Osteocyte (in vitro differentiated cells): ENCODE results near the gene STXBP4. TPM values are rescaled to one million over a fixed set of nuclear protein-coding genes. Genes with fewer than 3 reads are reported as not detected.

ENCODE experiments used
- DNase-seq: peaks from one replicate; pipeline ENCODE4 v3.0.0; 2021; ENCODE audit warnings: mixed read lengths; ENCODE audit not compliant: unreplicated experiment; ENCODE audit errors: extremely low spot score
- H3K27ac Mint-ChIP-seq: one replicate; pipeline ENCODE4 v1.8.0; 2021; ENCODE audit warnings: mild to moderate bottlenecking, mixed read lengths; ENCODE audit not compliant: unreplicated experiment
- H3K27me3 Mint-ChIP-seq: one replicate; pipeline ENCODE4 v1.8.0; 2021; ENCODE audit warnings: mixed read lengths; ENCODE audit not compliant: unreplicated experiment
- H3K36me3 Mint-ChIP-seq: one replicate; pipeline ENCODE4 v1.8.0; 2021; ENCODE audit warnings: mixed read lengths; ENCODE audit not compliant: unreplicated experiment
- H3K4me1 Mint-ChIP-seq: one replicate; pipeline ENCODE4 v1.8.0; 2021; ENCODE audit warnings: mixed read lengths; ENCODE audit not compliant: unreplicated experiment
- H3K4me3 Mint-ChIP-seq: one replicate; pipeline ENCODE4 v1.8.0; 2021; ENCODE audit warnings: mild to moderate bottlenecking, moderate library complexity, mixed read lengths; ENCODE audit not compliant: unreplicated experiment
- H3K9me3 Mint-ChIP-seq: one replicate; pipeline ENCODE4 v1.8.0; 2021; ENCODE audit warnings: mixed read lengths; ENCODE audit not compliant: unreplicated experiment
- CTCF ChIP-seq: fragments of 200-600 bp; sonication (generic); IDR thresholded peaks from 2 replicates; pipeline ENCODE4 v1.5.0; 2021; ENCODE audit warnings: antibody characterized with exemption, mild to moderate bottlenecking, moderate library complexity
- total RNA-seq: library from RNA; stranded (reverse); gene quantifications from 2 replicates; pipeline ENCODE4 v1.2.1, GENCODE V29; 2021

The STXBP4 gene
- total RNA-seq, 1 donor from 2014 or later: 20.8 TPM

DNA sequence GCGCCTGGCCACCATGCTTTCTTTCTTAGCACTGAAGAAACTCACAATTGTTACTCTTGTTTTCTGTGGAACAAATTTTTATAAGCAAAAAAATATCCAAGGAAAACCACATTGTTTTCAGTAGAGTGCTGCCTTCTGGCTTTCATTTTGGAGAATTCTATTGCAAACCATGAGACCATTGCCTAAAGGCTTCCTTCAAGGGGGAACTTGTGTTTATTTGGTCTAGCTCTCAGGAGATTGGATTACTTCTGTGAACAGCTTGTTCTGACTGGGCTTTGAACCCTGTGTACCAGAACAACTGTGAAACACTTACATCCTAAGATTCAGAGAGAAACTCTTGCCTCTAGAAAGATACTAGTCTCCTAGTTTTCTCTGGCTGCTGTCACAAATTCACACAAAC lies 35.9 kb upstream of the STXBP4 start:
- H3K27me3 Mint-ChIP-seq: no peaks in the 10 kb centered on the region
- TF ChIP-seq CTCF: no peak
- peak overlapping the region; percentile 88 for H3K27ac Mint-ChIP-seq
- peaks cover 47% of the 10 kb centered on the region for H3K36me3 Mint-ChIP-seq
- H3K4me1 Mint-ChIP-seq: peaks cover 24% of the 10 kb centered on the region
- no peak for DNase-seq
- no peaks in the 10 kb centered on the region for H3K9me3 Mint-ChIP-seq
- no peak overlapping the region for H3K4me3 Mint-ChIP-seq

GRCh38 chr17:54933921-54934320 lies 34.6 kb upstream of the STXBP4 start:
- H3K4me1 Mint-ChIP-seq: peaks cover 19% of the 10 kb centered on the region
- peaks cover 50% of the 10 kb centered on the region for H3K36me3 Mint-ChIP-seq
- H3K4me3 Mint-ChIP-seq: no peak overlapping the region
- no peak for DNase-seq
- H3K27ac Mint-ChIP-seq: no peak overlapping the region
- no peaks in the 10 kb centered on the region for H3K9me3 Mint-ChIP-seq
- no peaks in the 10 kb centered on the region for H3K27me3 Mint-ChIP-seq
- TF ChIP-seq CTCF: no peak

- Mint-ChIP-seq H3K4me3 (no peak overlapping the region), H3K27ac (no peak overlapping the region), H3K27me3 (no peaks in the 10 kb centered on the region), H3K4me1 (peaks cover 16% of the 10 kb centered on the region), H3K9me3 (no peaks in the 10 kb centered on the region), H3K36me3 (peaks cover 54% of the 10 kb centered on the region)
- no peak for TF ChIP-seq CTCF
- no peak for DNase-seq
Measured at GRCh38 chr17:54935471-54935870, 33.1 kb upstream of the STXBP4 start.

GRCh38 chr17:54937018-54937417 lies 31.5 kb upstream of the STXBP4 start:
- peaks cover 13% of the 10 kb centered on the region for H3K4me1 Mint-ChIP-seq
- no peak overlapping the region for H3K27ac Mint-ChIP-seq
- no peaks in the 10 kb centered on the region for H3K27me3 Mint-ChIP-seq
- TF ChIP-seq CTCF: no peak
- H3K9me3 Mint-ChIP-seq: no peaks in the 10 kb centered on the region
- DNase-seq: no peak
- peaks cover 56% of the 10 kb centered on the region for H3K36me3 Mint-ChIP-seq
- no peak overlapping the region for H3K4me3 Mint-ChIP-seq

GRCh38 chr17:54937426-54937825 lies 31.1 kb upstream of the STXBP4 start:
- Mint-ChIP-seq H3K27me3 (no peaks in the 10 kb centered on the region), H3K9me3 (no peaks in the 10 kb centered on the region), H3K4me3 (no peak overlapping the region), H3K27ac (no peak overlapping the region), H3K4me1 (peaks cover 9% of the 10 kb centered on the region), H3K36me3 (peaks cover 54% of the 10 kb centered on the region)
- DNase-seq: no peak
- TF ChIP-seq CTCF: no peak
